GM19043 (cell line): ENCODE measurements around the gene HMGCS1.
"Not testable (repeated sequence)": the region's sequence is repeated elsewhere in the genome, so short reads cannot be mapped to it uniquely, and the experiment has no call there.

Source experiments
- ATAC-seq: cut with Tn5 transposase; IDR thresholded peaks from one replicate; pipeline ENCODE4 v1.9.1; 2021; ENCODE audit warnings: low read depth; ENCODE audit not compliant: unreplicated experiment

The HMGCS1 gene

GRCh38 chr5:43279548-43280274 is 33.5 kb downstream of the HMGCS1 start:
- no peak for ATAC-seq

GRCh38 chr5:43275391-43275790 is 37.8 kb downstream of the HMGCS1 start:
- ATAC-seq = no peak

GRCh38 chr5:43274435-43275114 is 38.6 kb downstream of the HMGCS1 start:
- ATAC-seq = no peak

DNA sequence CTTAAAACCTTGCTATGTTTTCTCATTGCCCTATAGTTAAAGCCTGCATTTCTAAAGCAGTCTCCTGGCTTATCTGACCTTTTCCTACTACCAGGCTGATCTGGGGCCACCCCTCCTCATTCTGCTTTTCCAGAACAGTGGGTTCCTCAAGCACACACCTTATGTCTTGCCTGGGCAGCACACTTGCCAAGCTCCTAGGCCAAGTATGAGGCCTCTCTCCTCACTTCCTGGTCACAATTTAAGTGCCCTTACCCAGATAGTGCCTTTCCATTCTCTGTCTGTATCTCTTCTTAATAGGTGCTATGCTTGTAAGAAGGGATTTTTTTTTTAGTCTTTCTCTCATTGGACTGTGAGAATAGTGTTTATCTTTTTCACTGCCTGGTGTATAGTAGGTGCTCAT is 39.7 kb downstream of the HMGCS1 start:
- no peak for ATAC-seq

DNA sequence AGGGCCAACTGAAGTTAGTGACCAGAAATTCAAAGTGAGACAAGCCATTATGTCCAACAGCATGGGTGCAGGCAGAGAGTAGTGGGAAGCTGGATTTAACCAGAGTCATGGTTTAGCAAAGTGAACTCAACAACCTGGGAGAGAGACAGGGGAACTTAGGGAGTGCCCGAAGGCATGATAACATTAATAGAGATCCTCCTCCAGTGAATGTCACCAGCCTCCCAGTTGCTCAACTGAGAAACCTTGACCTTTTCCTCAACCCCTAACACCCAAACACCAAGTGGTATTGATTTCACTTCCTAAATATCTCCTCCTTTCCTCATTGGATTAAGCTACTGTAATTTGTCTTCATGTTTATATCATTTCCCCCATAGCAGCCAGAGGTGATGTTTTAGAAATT is 42.6 kb downstream of the HMGCS1 start:
- ATAC-seq = no peak

- ATAC-seq = peak; percentile 61
Observed at GRCh38 chr5:43268188-43268820, 44.9 kb downstream of the HMGCS1 start.

DNA sequence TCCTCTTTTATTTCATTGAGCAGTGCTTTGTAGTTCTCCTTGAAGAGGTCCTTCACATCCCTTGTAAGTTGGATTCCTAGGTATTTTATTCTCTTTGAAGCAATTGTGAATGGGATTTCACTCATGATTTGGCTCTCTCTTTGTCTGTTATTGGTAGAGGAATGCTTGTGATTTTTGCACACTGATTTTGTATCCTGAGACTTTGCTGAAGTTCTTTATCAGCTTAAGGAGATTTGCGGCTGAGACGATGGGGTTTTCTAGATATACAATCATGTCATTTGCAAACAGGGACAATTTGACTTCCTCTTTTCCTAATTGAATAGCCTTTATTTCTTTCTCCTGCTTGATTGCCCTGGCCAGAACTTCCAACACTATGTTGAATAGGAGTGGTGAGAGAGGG is 50.9 kb downstream of the HMGCS1 start:
- ATAC-seq = not testable (repeated sequence)

GRCh38 chr5:43258116-43258515 is 55.1 kb downstream of the HMGCS1 start:
- ATAC-seq = no peak

DNA sequence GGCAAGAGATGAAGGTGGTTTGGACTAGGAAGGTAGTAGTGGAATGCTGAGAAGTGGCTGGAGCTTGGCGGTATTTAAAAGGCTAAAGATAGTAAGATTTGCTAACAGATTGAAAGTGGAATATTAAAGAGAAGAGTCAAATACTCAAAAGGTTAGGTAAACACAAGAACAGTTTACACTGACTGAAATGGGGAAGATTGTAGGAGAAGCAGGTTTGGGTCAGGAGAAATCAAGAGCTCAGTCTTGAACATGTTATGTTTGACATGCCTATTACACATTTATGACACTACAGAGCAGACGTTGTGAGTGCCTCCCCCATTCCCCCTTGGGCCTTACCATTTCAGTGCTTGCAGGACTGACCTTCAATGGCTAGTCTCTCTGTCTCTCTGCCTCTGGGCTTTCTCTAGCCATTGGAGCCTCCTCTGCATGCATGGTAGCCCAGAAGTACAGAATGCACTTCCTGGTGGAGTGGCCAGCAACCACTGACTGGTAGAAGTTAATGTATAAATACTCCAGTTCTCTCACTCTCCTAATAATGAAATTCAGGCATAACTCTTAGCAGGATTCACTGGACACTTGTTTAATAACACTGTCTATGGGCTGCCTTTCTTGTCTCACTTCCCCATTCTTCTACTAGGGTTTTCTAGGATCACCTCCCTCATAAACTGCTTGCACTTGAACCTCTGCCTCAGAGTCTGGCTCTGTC is 56.8 kb downstream of the HMGCS1 start:
- peak; percentile 47 for ATAC-seq

GRCh38 chr5:43255704-43256103 is 57.5 kb downstream of the HMGCS1 start:
- no peak for ATAC-seq

- no peak for ATAC-seq
Observed at GRCh38 chr5:43251754-43252153, 61.5 kb downstream of the HMGCS1 start.

DNA sequence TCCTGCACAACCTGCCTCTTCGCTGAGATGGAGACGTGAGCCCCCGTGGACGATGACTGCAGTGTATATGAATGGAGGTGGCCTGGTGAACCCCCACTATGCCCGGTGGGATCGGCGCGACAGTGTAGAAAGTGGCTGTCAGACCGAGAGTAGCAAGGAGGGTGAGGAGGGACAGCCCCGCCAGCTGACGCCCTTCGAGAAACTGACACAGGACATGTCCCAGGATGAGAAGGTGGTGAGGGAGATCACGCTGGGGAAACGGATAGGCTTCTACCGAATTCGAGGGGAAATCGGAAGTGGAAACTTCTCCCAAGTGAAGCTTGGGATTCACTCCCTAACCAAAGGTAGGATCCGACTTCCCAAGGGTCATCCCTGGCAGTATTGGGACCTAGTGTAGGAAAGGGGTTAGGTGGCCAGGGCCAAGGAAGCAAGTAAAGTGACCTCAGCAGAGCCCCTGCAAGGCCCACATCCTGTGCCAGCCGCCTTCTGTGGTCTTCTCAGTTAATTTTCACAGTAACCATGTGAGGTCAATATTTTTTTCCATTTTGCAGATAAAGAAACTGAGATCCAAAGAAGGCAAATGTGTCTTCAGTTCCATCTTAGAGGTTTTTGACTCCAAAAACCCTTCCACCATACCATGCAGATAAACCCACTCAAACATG is 67.4 kb downstream of the HMGCS1 start:
- ATAC-seq = peak; percentile 47

DNA sequence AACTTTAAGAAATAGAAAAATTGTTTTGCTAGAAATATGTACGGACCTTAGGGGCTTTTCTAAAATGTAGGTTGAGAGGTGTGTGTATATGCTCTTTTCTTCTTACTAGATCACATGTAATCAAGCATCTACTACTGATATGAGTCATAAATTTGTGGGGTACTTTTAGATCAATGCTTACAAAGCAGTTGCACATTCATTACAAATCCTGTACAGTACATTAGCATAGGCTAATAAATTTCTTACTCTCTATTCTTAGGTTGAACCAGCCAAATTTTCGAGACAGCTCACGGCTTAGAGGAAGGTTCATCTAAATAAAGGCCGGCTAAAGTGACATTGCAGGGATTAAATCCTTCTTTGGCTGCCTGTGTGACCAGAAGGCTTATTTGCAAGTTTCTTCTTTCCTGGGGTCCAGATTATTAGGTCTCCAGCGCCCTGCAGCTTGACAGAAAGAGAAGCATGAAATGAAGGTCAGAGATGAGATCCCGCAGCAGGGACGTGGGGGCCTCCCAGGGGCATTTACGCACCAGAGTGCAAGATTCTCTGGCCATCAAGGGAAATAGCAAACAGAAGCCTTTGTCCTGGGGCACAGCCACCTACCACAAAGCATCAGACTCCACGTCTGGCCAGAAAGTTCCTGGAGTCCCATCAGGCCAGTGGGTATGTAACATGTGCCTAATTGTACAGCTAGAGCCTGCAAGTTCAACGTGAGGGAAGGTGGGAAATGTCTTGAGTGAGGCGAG is 68.2 kb downstream of the HMGCS1 start:
- peak; percentile 56 for ATAC-seq

DNA sequence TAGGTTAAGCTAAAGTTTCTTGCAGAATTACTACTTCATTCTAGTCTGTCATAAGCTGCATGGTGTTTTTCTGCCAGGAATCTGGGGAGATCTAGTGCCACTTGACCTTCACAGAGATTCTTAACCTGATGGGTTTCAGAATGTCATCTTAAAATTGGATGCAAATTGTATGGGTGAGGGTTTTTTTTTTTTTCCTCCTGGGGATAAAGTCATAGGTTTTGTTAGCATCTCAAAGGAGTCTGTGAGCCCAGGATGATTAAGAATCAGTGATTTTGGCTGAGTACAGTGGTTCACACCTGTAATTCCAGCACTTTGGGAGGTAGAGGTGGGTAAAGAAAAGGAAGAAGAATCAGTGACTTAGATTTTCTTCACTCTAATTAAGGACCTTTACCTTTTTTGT is 69.9 kb downstream of the HMGCS1 start:
- no peak for ATAC-seq

DNA sequence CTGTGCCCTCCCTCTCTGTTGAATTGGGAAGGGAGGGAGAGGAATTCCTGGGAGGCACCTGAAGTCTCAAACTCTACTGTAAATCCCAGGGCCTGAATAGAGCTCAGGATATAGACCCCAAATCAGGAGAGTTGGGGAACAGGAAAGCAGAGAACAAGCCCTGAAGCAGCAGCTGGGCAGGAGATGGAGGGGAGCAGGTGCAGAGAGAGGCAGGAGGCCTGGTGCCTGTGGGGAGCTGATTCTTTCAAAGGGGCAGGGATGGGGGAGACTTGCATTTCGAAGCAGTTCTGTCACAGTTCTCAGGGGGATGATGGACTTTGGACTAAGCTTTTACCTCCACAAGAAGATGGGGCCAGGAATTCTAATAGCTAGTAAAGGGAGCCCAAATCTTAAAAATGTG is 71.0 kb downstream of the HMGCS1 start:
- no peak for ATAC-seq
